PC-9 (cell line): ENCODE results near the gene P4HB. TPM values are rescaled to one million over a fixed set of nuclear protein-coding genes. Genes with fewer than 3 reads are reported as not detected.

Experiments used
- BruUV-seq: library from RNA; stranded (reverse); fragments of 400-500 nt; replicated peaks from 2 replicates; lab custom pipeline; 2021; lab: Mats Ljungman, UMichigan
- CTCF ChIA-PET: fragments of 300-600 bp; sonication (Branson Sonifier 250); formaldehyde crosslinking; loops from one replicate; lab custom pipeline; 2022; ENCODE audit warnings: antibody characterized with exemption; lab: Charles Lee
- POLR2A ChIA-PET: fragments of 300-600 bp; sonication (Branson Sonifier 250); formaldehyde crosslinking; loops from one replicate; lab custom pipeline; 2022; ENCODE audit warnings: antibody characterized with exemption; ENCODE audit not compliant: unreplicated experiment; lab: Charles Lee
- DNase-seq, 2 experiments: peaks; one replicate each; pipeline versions ENCODE4 v3.0.0 to v3.0.0-alpha.2; 2015 to 2022; ENCODE audit warnings: mixed read lengths in 1 of 2
- H2AFZ ChIP-seq: fragments of 200-600 bp; sonication (generic); 2 replicates; pipeline ENCODE4 v1.8.1; 2017; ENCODE audit warnings: antibody characterized with exemption
- H3F3A ChIP-seq: fragments of 200-600 bp; sonication (generic); 2 replicates; pipeline ENCODE4 v1.8.1; 2017; ENCODE audit warnings: antibody characterized with exemption, mild to moderate bottlenecking, low read depth; ENCODE audit not compliant: insufficient read depth
- H3K27ac ChIP-seq: fragments of 200-600 bp; sonication (generic); 2 replicates; pipeline ENCODE4 v1.6.1; 2016; ENCODE audit warnings: mixed run types
- H3K27me3 ChIP-seq: fragments of 200-600 bp; sonication (generic); 2 replicates; pipeline ENCODE4 v1.6.1; 2016; ENCODE audit warnings: low read depth, mixed run types; ENCODE audit not compliant: insufficient read depth
- H3K36me3 ChIP-seq: fragments of 200-600 bp; sonication (generic); 2 replicates; pipeline ENCODE4 v1.6.1; 2016; ENCODE audit warnings: low read depth, mixed run types
- H3K4me1 ChIP-seq: fragments of 200-600 bp; sonication (generic); replicated peaks from 2 replicates; pipeline ENCODE4 v1.6.1; 2016; ENCODE audit warnings: mixed run types; ENCODE audit not compliant: insufficient read depth
- H3K4me2 ChIP-seq: fragments of 200-600 bp; sonication (generic); 2 replicates; pipeline ENCODE4 v1.6.1; 2017; ENCODE audit warnings: mixed run types
- H3K4me3 ChIP-seq: fragments of 200-600 bp; sonication (generic); 2 replicates; pipeline ENCODE4 v1.6.1; 2016; ENCODE audit warnings: mixed run types
- H3K79me2 ChIP-seq: fragments of 200-600 bp; sonication (generic); 2 replicates; pipeline ENCODE4 v1.6.1; 2017; ENCODE audit warnings: low read depth, mixed run types
- H3K9me2 ChIP-seq: fragments of 200-600 bp; sonication (generic); 2 replicates; pipeline ENCODE4 v1.8.1; 2017; ENCODE audit warnings: mild to moderate bottlenecking; ENCODE audit not compliant: insufficient read depth
- H3K9me3 ChIP-seq: fragments of 200-600 bp; sonication (generic); 2 replicates; pipeline ENCODE4 v1.8.1; 2016; ENCODE audit warnings: low read depth; ENCODE audit not compliant: insufficient read depth
- H4K20me1 ChIP-seq: fragments of 200-600 bp; sonication (generic); 2 replicates; pipeline ENCODE4 v1.8.1; 2017; ENCODE audit not compliant: insufficient read depth
- CTCF ChIP-seq: fragments of 200-600 bp; sonication (generic); conservative IDR thresholded peaks from 2 replicates; pipeline ENCODE4 v1.6.1; 2017; ENCODE audit warnings: mixed run types, antibody characterized with exemption, mild to moderate bottlenecking, moderate library complexity
- EZH2 ChIP-seq: fragments of 200-600 bp; sonication (generic); IDR thresholded peaks from 2 replicates; pipeline ENCODE4 v1.8.0; 2017; ENCODE audit warnings: antibody characterized with exemption, low read depth
- intact Hi-C: fragments of 100-400 bp; cut with micrococcal nuclease; formaldehyde crosslinking; loops from one replicate; pipeline ENCODE4 v1.10.0; 2022; ENCODE audit not compliant: unreplicated experiment
- total RNA-seq: library from RNA; stranded (reverse); gene quantifications from 2 replicates; pipeline ENCODE4 v1.2.3, GENCODE V29; 2021

Gene P4HB
- total RNA-seq, 1 experiment from 2014 or later = 636 TPM

GRCh38 chr17:81824595-81824994 lies 35.7 kb downstream of the P4HB start:
- Histone ChIP-seq H4K20me1 (no peaks in the 10 kb centered on the region), H3K27me3 (no peaks in the 10 kb centered on the region), H3K9me3 (no peaks in the 10 kb centered on the region), H3K4me2 (no peak overlapping the region), H3K4me1 (no peaks in the 10 kb centered on the region), H3F3A (no peaks in the 10 kb centered on the region; the same call in 1 of the 2 replicates), H3K27ac (no peak overlapping the region), H2AFZ (no peak overlapping the region), H3K79me2 (no peaks in the 10 kb centered on the region), H3K4me3 (no peak overlapping the region), H3K9me2 (no peaks in the 10 kb centered on the region), H3K36me3 (no peaks in the 10 kb centered on the region)
- POLR2A ChIA-PET = no interaction called here
- CTCF ChIA-PET = no interaction called here
- TF ChIP-seq EZH2 = no peak
- no peak for TF ChIP-seq CTCF
- no TSS peak for BruUV-seq
- no peak for DNase-seq
- intact Hi-C loops = no loop called here

GRCh38 chr17:81823820-81824550 lies 36.4 kb downstream of the P4HB start:
- no peak for DNase-seq
- H3K36me3 ChIP-seq = no peaks in the 10 kb centered on the region
- no peak overlapping the region for H3K27ac ChIP-seq
- no peaks in the 10 kb centered on the region for H3K9me3 ChIP-seq
- POLR2A ChIA-PET = no interaction called here
- H3F3A ChIP-seq = no peaks in the 10 kb centered on the region; the same call in 1 of the 2 replicates
- no peaks in the 10 kb centered on the region for H3K9me2 ChIP-seq
- intact Hi-C loops = no loop called here
- no TSS peak for BruUV-seq
- no peak overlapping the region for H2AFZ ChIP-seq
- TF ChIP-seq EZH2 = no peak
- no peak for TF ChIP-seq CTCF
- H3K4me3 ChIP-seq = no peak overlapping the region
- H3K27me3 ChIP-seq = no peaks in the 10 kb centered on the region
- H3K4me1 ChIP-seq = no peaks in the 10 kb centered on the region
- H3K79me2 ChIP-seq = no peaks in the 10 kb centered on the region
- CTCF ChIA-PET = no interaction called here
- no peak overlapping the region for H3K4me2 ChIP-seq
- no peaks in the 10 kb centered on the region for H4K20me1 ChIP-seq

- ChIA-PET CTCF (interaction anchor here (0.6 kb wide), 1 partner anchor 16 kb away, joined by 23 read pairs; no protein-coding TSS in a partner anchor), POLR2A (interaction anchor here (0.7 kb wide), 1 partner anchor 20 kb away, joined by 5 read pairs; no protein-coding TSS in a partner anchor)
- no peak overlapping the region for H2AFZ ChIP-seq
- H3K9me2 ChIP-seq = no peaks in the 10 kb centered on the region
- H3K79me2 ChIP-seq = no peaks in the 10 kb centered on the region
- no peak for DNase-seq
- BruUV-seq = no TSS peak
- TF ChIP-seq CTCF (no peak), EZH2 (no peak)
- no peaks in the 10 kb centered on the region; the same call in 1 of the 2 replicates for H3F3A ChIP-seq
- no peaks in the 10 kb centered on the region for H3K4me1 ChIP-seq
- H4K20me1 ChIP-seq = no peaks in the 10 kb centered on the region
- H3K36me3 ChIP-seq = no peaks in the 10 kb centered on the region
- no peak overlapping the region for H3K4me2 ChIP-seq
- intact Hi-C loops = no loop called here
- no peak overlapping the region for H3K27ac ChIP-seq
- H3K9me3 ChIP-seq = no peaks in the 10 kb centered on the region
- H3K27me3 ChIP-seq = no peaks in the 10 kb centered on the region
- no peak overlapping the region for H3K4me3 ChIP-seq
Measured at GRCh38 chr17:81822996-81823819, 37.1 kb downstream of the P4HB start.
